H1 (cell line): ENCODE data around the gene TTC28. TPM values are rescaled to one million over a fixed set of nuclear protein-coding genes. Genes with fewer than 3 reads are reported as not detected.

Experiments used
- CTCF ChIA-PET: fragments of 300-600 bp; sonication (Branson Sonifier 250); formaldehyde crosslinking; loops from one replicate; lab custom pipeline; 2021; ENCODE audit not compliant: partially characterized antibody; lab: Charles Lee
- POLR2A ChIA-PET: fragments of 300-600 bp; sonication (Branson Sonifier 250); formaldehyde crosslinking; loops from one replicate; lab custom pipeline; 2021; ENCODE audit warnings: inconsistent platforms; ENCODE audit not compliant: partially characterized antibody; lab: Charles Lee
- DNase-seq, 2 experiments: peaks; one replicate each; pipeline versions ENCODE4 v3.0.0 to v3.0.0-alpha.2; 2010 to 2022; ENCODE audit warnings: low spot score in 2 of 2, low read depth in 1 of 2, mixed read lengths in 1 of 2
- FAIRE-seq: peaks from 2 replicates; lab custom pipeline; 2011; peaks lifted over from hg19 to GRCh38; lab: Jason Lieb, UNC
- H2AFZ ChIP-seq: 2 replicates; pipeline ENCODE4 v1.8.1; 2012; ENCODE audit warnings: low read length, inconsistent platforms
- H2AK5ac ChIP-seq: 2 replicates; pipeline ENCODE4 v1.6.1; 2013; ENCODE audit warnings: low read depth, low read length
- H2BK120ac ChIP-seq: replicated peaks from 2 replicates; pipeline ENCODE3; 2013; ENCODE audit warnings: low read depth, low read length, inconsistent platforms
- H2BK12ac ChIP-seq: 2 replicates; pipeline ENCODE4 v1.6.1; 2013; ENCODE audit warnings: low read depth, low read length
- H2BK15ac ChIP-seq: 2 replicates; pipeline ENCODE4 v1.6.1; 2013; ENCODE audit warnings: low read length
- H2BK20ac ChIP-seq: 2 replicates; pipeline ENCODE4 v1.6.1; 2013; ENCODE audit warnings: low read length
- H2BK5ac ChIP-seq: 2 replicates; pipeline ENCODE4 v1.6.1; 2013; ENCODE audit warnings: low read depth, low read length
- H3K14ac ChIP-seq: 2 replicates; pipeline ENCODE4 v1.6.1; 2013; ENCODE audit warnings: inconsistent platforms; ENCODE audit not compliant: insufficient read length
- H3K18ac ChIP-seq: 2 replicates; pipeline ENCODE4 v1.6.1; 2013; ENCODE audit warnings: low read length; ENCODE audit errors: extremely low read depth
- H3K23ac ChIP-seq: 2 replicates; pipeline ENCODE4 v1.6.1; 2013; ENCODE audit warnings: inconsistent platforms; ENCODE audit not compliant: insufficient read length
- H3K23me2 ChIP-seq: 2 replicates; pipeline ENCODE4 v1.6.1; 2013; ENCODE audit warnings: low read depth, low read length
- H3K27ac ChIP-seq: 2 replicates; pipeline ENCODE4 v1.6.1; 2011; ENCODE audit warnings: low read depth, low read length, inconsistent platforms
- H3K27me3 ChIP-seq, 4 experiments: replicated peaks in 1 of 4; 1 replicate in 1 of 4; 2 replicates in 3 of 4; pipeline versions ENCODE4 v1.6.1 to v1.8.1; 2011 to 2013; ENCODE audit warnings: low read length in 3 of 4, mild to moderate bottlenecking in 3 of 4, inconsistent platforms in 2 of 4, mixed read lengths in 2 of 4, moderate library complexity in 1 of 4; ENCODE audit not compliant: control insufficient read depth in 3 of 4, insufficient read depth in 3 of 4; ENCODE audit errors: extremely low read depth in 1 of 4
- H3K36me3 ChIP-seq, 4 experiments: 2 replicates each; pipeline versions ENCODE4 v1.6.1 to v1.8.1; 2011 to 2013; ENCODE audit warnings: mild to moderate bottlenecking in 4 of 4, low read length in 3 of 4, moderate library complexity in 2 of 4, control low read depth in 1 of 4, inconsistent platforms in 1 of 4; ENCODE audit not compliant: insufficient read depth in 4 of 4, control insufficient read depth in 2 of 4
- H3K4ac ChIP-seq: replicated peaks from 2 replicates; pipeline ENCODE3; 2013; ENCODE audit warnings: low read length, low read depth, mixed read lengths, inconsistent platforms; ENCODE audit not compliant: insufficient read length
- H3K4me1 ChIP-seq, 4 experiments: replicated peaks in 1 of 4; 1 replicate in 1 of 4; 2 replicates in 3 of 4; pipeline versions ENCODE4 v1.6.1 to v1.8.1; 2011 to 2013; ENCODE audit warnings: low read length in 3 of 4, inconsistent platforms in 2 of 4, mixed read lengths in 1 of 4; ENCODE audit not compliant: insufficient read depth in 4 of 4, control insufficient read depth in 3 of 4
- H3K4me2 ChIP-seq, 2 experiments: 2 replicates each; pipeline versions ENCODE4 v1.6.1 to v1.8.1; 2011 to 2013; ENCODE audit warnings: low read depth in 2 of 2, low read length in 2 of 2, control low read depth in 1 of 2, inconsistent platforms in 1 of 2, mild to moderate bottlenecking in 1 of 2; ENCODE audit not compliant: insufficient read depth in 1 of 2
- H3K4me3 ChIP-seq, 4 experiments: fragments of 200-600, 300-600 bp in 1 of 4; sonication (generic), shearing (Covaris generic), sonication (Bioruptor Twin) in 1 of 4; 2 replicates each; pipeline versions ENCODE4 v1.5.1 to v1.8.1; 2011 to 2016; ENCODE audit warnings: low read length in 4 of 4, low read depth in 3 of 4, control low read depth in 2 of 4, inconsistent platforms in 2 of 4, mild to moderate bottlenecking in 2 of 4, mixed read lengths in 1 of 4, moderate library complexity in 1 of 4; ENCODE audit not compliant: insufficient read depth in 2 of 4; ENCODE audit errors: extremely low read depth in 1 of 4
- H3K56ac ChIP-seq: replicated peaks from 2 replicates; pipeline ENCODE3; 2013; ENCODE audit warnings: low read depth, mild to moderate bottlenecking, mixed read lengths, low read length, inconsistent platforms; ENCODE audit not compliant: insufficient read length
- H3K79me1 ChIP-seq: 2 replicates; pipeline ENCODE4 v1.6.1; 2013; ENCODE audit warnings: low read depth, low read length, control low read depth
- H3K79me2 ChIP-seq, 2 experiments: 2 replicates each; pipeline versions ENCODE4 v1.6.1 to v1.8.1; 2012 to 2013; ENCODE audit warnings: low read length in 2 of 2, mild to moderate bottlenecking in 2 of 2, inconsistent platforms in 1 of 2; ENCODE audit not compliant: insufficient read depth in 2 of 2, control insufficient read depth in 1 of 2
- H3K9ac ChIP-seq, 4 experiments: replicated peaks in 1 of 4; 1 replicate in 1 of 4; 2 replicates in 3 of 4; pipeline versions ENCODE4 v1.6.1 to v1.8.1; 2011 to 2013; ENCODE audit warnings: low read depth in 3 of 4, low read length in 3 of 4, control low read depth in 2 of 4, mild to moderate bottlenecking in 2 of 4, moderate library complexity in 2 of 4, inconsistent platforms in 1 of 4; ENCODE audit errors: extremely low read depth in 1 of 4
- H3K9me3 ChIP-seq, 2 experiments: 2 replicates each; pipeline versions ENCODE4 v1.6.1 to v1.8.1; 2012 to 2013; ENCODE audit warnings: mild to moderate bottlenecking in 2 of 2, moderate library complexity in 2 of 2, control low read depth in 1 of 2, inconsistent platforms in 1 of 2, low read depth in 1 of 2, low read length in 1 of 2, mixed read lengths in 1 of 2; ENCODE audit not compliant: insufficient read depth in 2 of 2
- H4K20me1 ChIP-seq, 2 experiments: replicated peaks in 1 of 2; 2 replicates each; pipeline versions ENCODE3 to v1.8.1; 2011 to 2013; ENCODE audit warnings: inconsistent platforms in 2 of 2, low read length in 2 of 2, mild to moderate bottlenecking in 1 of 2; ENCODE audit not compliant: insufficient read depth in 2 of 2, control insufficient read depth in 1 of 2
- H4K5ac ChIP-seq: 2 replicates; pipeline ENCODE4 v1.6.1; 2013; ENCODE audit warnings: low read length, low read depth, mixed read lengths, inconsistent platforms; ENCODE audit not compliant: insufficient read length
- H4K8ac ChIP-seq: 2 replicates; pipeline ENCODE4 v1.8.0; 2013; ENCODE audit warnings: mild to moderate bottlenecking, moderate library complexity, low read length, inconsistent platforms; ENCODE audit not compliant: insufficient read depth; ENCODE audit errors: extremely low read depth
- H4K91ac ChIP-seq: replicated peaks from 2 replicates; pipeline ENCODE3; 2013; ENCODE audit warnings: low read length, mixed read lengths, inconsistent platforms; ENCODE audit not compliant: insufficient read length
- SIRT6 ChIP-seq: IDR thresholded peaks from one replicate; pipeline ENCODE4 v1.7.1; 2012; ENCODE audit warnings: low read length, inconsistent platforms
- WGBS, 2 experiments: shearing (Covaris generic) in 1 of 2; methylation state at CpG; one replicate each; pipeline versions ENCODE4 v1.1.6 to v1.1.7; 2013 to 2015; ENCODE audit warnings: low lambda C conversion rate in 2 of 2, mixed read lengths in 2 of 2, inconsistent platforms in 1 of 2, low coverage in 1 of 2, missing lambda C conversion rate in 1 of 2; ENCODE audit not compliant: insufficient replicate concordance in 2 of 2, insufficient coverage in 1 of 2, insufficient read length in 1 of 2; ENCODE audit errors: extremely low coverage in 1 of 2, missing lambda C conversion rate in 1 of 2; 5-methylcytosine and 5-hydroxymethylcytosine counted together
- polyA plus RNA-seq, 7 experiments: library from polyadenylated mRNA; depleted of rRNA in 3 of 7; stranded (reverse) in 5 of 7; unstranded in 2 of 7; fragments of >200 nt in 5 of 7; fragments of 200-250 nt in 2 of 7; gene quantifications; 1 replicate in 5 of 7; 2 replicates in 1 of 7; 4 replicates in 1 of 7; pipeline versions ENCODE4 v1.2.1 to v1.2.3, GENCODE V29; 2011 to 2013; ENCODE audit warnings: missing spikeins in 2 of 7, mixed read lengths in 2 of 7
- total RNA-seq: library from RNA; stranded (reverse); fragmentation: NEBNext Ultra II Directional; extraction: Animal tissue kit (Norgen Biotek cat#: 25700); gene quantifications from 2 replicates; pipeline ENCODE4 v1.2.1, GENCODE V29; 2021

TTC28 gene
- total and polyA plus RNA-seq, 2 of the 8 experiments (the other 6 are each of a cell fraction or from before 2014, with no cell fraction given), result 2.6 to 12.6 TPM

- no peak overlapping the region for H3K23ac ChIP-seq
- H3K18ac ChIP-seq, result no peak overlapping the region
- H4K20me1 ChIP-seq, result peaks cover 0 to 1% of the 10 kb centered on the region in 2 experiments
- WGBS, 2 experiments, result 88% methylated on average over 6 of the region's 6 CpGs; no CpG with 5 or more reads in 1 of the 2 experiments
- TF ChIP-seq SIRT6, result no peak
- H3K4me3 ChIP-seq, result no peak overlapping the region
- FAIRE-seq (no peak), DNase-seq (peak in 1 of 2 experiments; percentile 30)
- H3K79me2 ChIP-seq, result no peaks in the 10 kb centered on the region
- no peak overlapping the region for H4K91ac ChIP-seq
- H2AFZ ChIP-seq, result no peak overlapping the region
- POLR2A ChIA-PET, result interaction anchor here (0.8 kb wide), 2 partner anchors 9 to 30 kb away, joined by 3 read pairs; no protein-coding TSS in a partner anchor
- H3K9me3 ChIP-seq, result no peaks in the 10 kb centered on the region
- H2BK12ac ChIP-seq, result no peak overlapping the region
- H3K23me2 ChIP-seq, result no peaks in the 10 kb centered on the region
- no peak overlapping the region for H3K14ac ChIP-seq
- H2AK5ac ChIP-seq, result no peak overlapping the region
- H4K5ac ChIP-seq, result no peak overlapping the region
- H3K36me3 ChIP-seq, result no peaks in the 10 kb centered on the region
- H2BK15ac ChIP-seq, result no peak overlapping the region
- H3K27ac ChIP-seq, result no peak overlapping the region
- no peak overlapping the region for H2BK5ac ChIP-seq
- no peaks in the 10 kb centered on the region for H3K27me3 ChIP-seq
- no peak overlapping the region for H2BK120ac ChIP-seq
- no peak overlapping the region for H4K8ac ChIP-seq
- no peak overlapping the region for H3K4me2 ChIP-seq
- CTCF ChIA-PET, result interaction anchor here (0.6 to 4.1 kb wide), 7 partner anchors 10 to 564 kb away, joined by 3 to 24 read pairs (median 4); no protein-coding TSS in a partner anchor
- no peak overlapping the region for H3K4ac ChIP-seq
- 0 out of 2 replicates have a peak overlapping the region, but pooled peaks have one; percentile 17 for H2BK20ac ChIP-seq
- H3K9ac ChIP-seq, result no peak overlapping the region
- H3K56ac ChIP-seq, result no peak overlapping the region
- H3K79me1 ChIP-seq, result no peaks in the 10 kb centered on the region
- H3K4me1 ChIP-seq, result no peaks in the 10 kb centered on the region
Measured at GRCh38 chr22:28029201-28029948, 650.3 kb downstream of the TTC28 start.
